Measurements from ENCODE around the gene LAGE3.

Gene LAGE3

GRCh38 chrX:154470914-154471568, 8.0 kb downstream of the LAGE3 start:
- TF ChIP-seq CTCF (IDR thresholded peaks at IDR 0.05; ENCODE audit: poor library complexity, severe bottlenecking) = no peak
- H3K36me3 ChIP-seq (ENCODE audit: low read depth) = no peaks in the 10 kb centered on the region
- no peaks in the 10 kb centered on the region for H3K4me1 ChIP-seq (ENCODE audit: insufficient read depth, poor library complexity, severe bottlenecking)
- ATAC-seq (ENCODE audit: low read depth) = no peak
- H3K27me3 ChIP-seq (ENCODE audit: insufficient read depth, poor library complexity, severe bottlenecking) = no peaks in the 10 kb centered on the region
- no peak overlapping the region for H3K4me3 ChIP-seq (ENCODE audit: severe bottlenecking)
- no peak overlapping the region for H3K27ac ChIP-seq (ENCODE audit: poor library complexity, severe bottlenecking)
- H3K9me3 ChIP-seq (ENCODE audit: severe bottlenecking) = no peaks in the 10 kb centered on the region
- DNase-seq (ENCODE audit: low spot score) = no peak

- ATAC-seq (ENCODE audit: low read depth) = no peak
Observed at GRCh38 chrX:154470434-154470833, 8.6 kb downstream of the LAGE3 start.

GRCh38 chrX:154469880-154470279, 9.2 kb downstream of the LAGE3 start:
- no peaks in the 10 kb centered on the region for H3K27me3 ChIP-seq (ENCODE audit: insufficient read depth, poor library complexity, severe bottlenecking)
- H3K36me3 ChIP-seq (ENCODE audit: low read depth) = no peaks in the 10 kb centered on the region
- H3K4me1 ChIP-seq (ENCODE audit: insufficient read depth, poor library complexity, severe bottlenecking) = no peaks in the 10 kb centered on the region
- no peak for ATAC-seq (ENCODE audit: low read depth)
- DNase-seq (ENCODE audit: low spot score) = no peak
- no peaks in the 10 kb centered on the region for H3K9me3 ChIP-seq (ENCODE audit: severe bottlenecking)
- no peak overlapping the region for H3K27ac ChIP-seq (ENCODE audit: poor library complexity, severe bottlenecking)
- TF ChIP-seq CTCF (IDR thresholded peaks at IDR 0.05; ENCODE audit: poor library complexity, severe bottlenecking) = no peak
- no peak overlapping the region for H3K4me3 ChIP-seq (ENCODE audit: severe bottlenecking)

More at GRCh38 chrX:154470434-154470833, 8.6 kb downstream of the LAGE3 start:
- Histone ChIP-seq H3K27me3 (ENCODE audit: insufficient read depth, poor library complexity, severe bottlenecking) (no peaks in the 10 kb centered on the region), H3K27ac (ENCODE audit: poor library complexity, severe bottlenecking) (no peak overlapping the region), H3K4me1 (ENCODE audit: insufficient read depth, poor library complexity, severe bottlenecking) (no peaks in the 10 kb centered on the region), H3K4me3 (ENCODE audit: severe bottlenecking) (no peak overlapping the region), H3K36me3 (ENCODE audit: low read depth) (no peaks in the 10 kb centered on the region), H3K9me3 (ENCODE audit: severe bottlenecking) (no peaks in the 10 kb centered on the region)
- TF ChIP-seq CTCF (IDR thresholded peaks at IDR 0.05; ENCODE audit: poor library complexity, severe bottlenecking) = no peak
- DNase-seq (ENCODE audit: low spot score) = no peak

- no peak for TF ChIP-seq CTCF (IDR thresholded peaks at IDR 0.05; ENCODE audit: poor library complexity, severe bottlenecking)
- Histone ChIP-seq H3K9me3 (ENCODE audit: severe bottlenecking) (no peaks in the 10 kb centered on the region), H3K27me3 (ENCODE audit: insufficient read depth, poor library complexity, severe bottlenecking) (no peaks in the 10 kb centered on the region), H3K4me3 (ENCODE audit: severe bottlenecking) (no peak overlapping the region), H3K36me3 (ENCODE audit: low read depth) (0 out of 2 replicates have a peak, but pooled peaks cover 3% of the 10 kb centered on the region), H3K27ac (ENCODE audit: poor library complexity, severe bottlenecking) (no peak overlapping the region), H3K4me1 (ENCODE audit: insufficient read depth, poor library complexity, severe bottlenecking) (no peaks in the 10 kb centered on the region)
- no peak for DNase-seq (ENCODE audit: low spot score)
- ATAC-seq (ENCODE audit: low read depth) = no peak
Observed at GRCh38 chrX:154469114-154469513, 10.0 kb downstream of the LAGE3 start.

GRCh38 chrX:154468217-154468616, 10.9 kb downstream of the LAGE3 start:
- Histone ChIP-seq H3K4me3 (ENCODE audit: severe bottlenecking) (no peak overlapping the region), H3K4me1 (ENCODE audit: insufficient read depth, poor library complexity, severe bottlenecking) (no peaks in the 10 kb centered on the region), H3K27me3 (ENCODE audit: insufficient read depth, poor library complexity, severe bottlenecking) (no peaks in the 10 kb centered on the region), H3K27ac (ENCODE audit: poor library complexity, severe bottlenecking) (no peak overlapping the region), H3K36me3 (ENCODE audit: low read depth) (0 out of 2 replicates have a peak, but pooled peaks cover 3% of the 10 kb centered on the region), H3K9me3 (ENCODE audit: severe bottlenecking) (no peaks in the 10 kb centered on the region)
- TF ChIP-seq CTCF (IDR thresholded peaks at IDR 0.05; ENCODE audit: poor library complexity, severe bottlenecking) = no peak
- ATAC-seq (ENCODE audit: low read depth) = no peak
- no peak for DNase-seq (ENCODE audit: low spot score)
